H9 (cell line): ENCODE results near the gene DNAJC12. TPM values are rescaled to one million over a fixed set of nuclear protein-coding genes. Genes with fewer than 3 reads are reported as not detected.

Source experiments
- DNase-seq: peaks from one replicate; pipeline ENCODE4 v3.0.0-alpha.2; 2017
- H2AFZ ChIP-seq: one replicate; pipeline ENCODE4 v1.6.1; 2013; ENCODE audit warnings: mild to moderate bottlenecking, low read length, control low read depth, moderate library complexity
- H2AK5ac ChIP-seq: 2 replicates; pipeline ENCODE4 v1.6.1; 2013; ENCODE audit warnings: low read length, control low read depth, mixed read lengths; ENCODE audit not compliant: insufficient read length
- H2BK120ac ChIP-seq: one replicate; pipeline ENCODE4 v1.6.1; 2013; ENCODE audit warnings: low read depth, mild to moderate bottlenecking, low read length, control low read depth, inconsistent platforms; ENCODE audit not compliant: poor library complexity, severe bottlenecking
- H2BK12ac ChIP-seq: 2 replicates; pipeline ENCODE4 v1.6.1; 2013; ENCODE audit warnings: low read length, control low read depth, mixed read lengths, low read depth; ENCODE audit not compliant: insufficient read length
- H2BK15ac ChIP-seq: 2 replicates; pipeline ENCODE4 v1.6.1; 2013; ENCODE audit warnings: low read depth, low read length, control low read depth
- H2BK20ac ChIP-seq: one replicate; pipeline ENCODE4 v1.6.1; 2013; ENCODE audit warnings: low read depth, mild to moderate bottlenecking, low read length, control low read depth, inconsistent platforms; ENCODE audit not compliant: poor library complexity, severe bottlenecking
- H2BK5ac ChIP-seq: 2 replicates; pipeline ENCODE4 v1.6.1; 2013; ENCODE audit warnings: low read length, control low read depth, mixed read lengths; ENCODE audit not compliant: insufficient read length
- H3K14ac ChIP-seq: 2 replicates; pipeline ENCODE4 v1.6.1; 2013; ENCODE audit warnings: low read length, control low read depth; ENCODE audit not compliant: insufficient read depth
- H3K18ac ChIP-seq: 2 replicates; pipeline ENCODE4 v1.6.1; 2013; ENCODE audit warnings: low read depth, mild to moderate bottlenecking, mixed read lengths, low read length, control low read depth; ENCODE audit not compliant: insufficient read length
- H3K23ac ChIP-seq: 2 replicates; pipeline ENCODE4 v1.6.1; 2013; ENCODE audit warnings: low read length, control low read depth, mixed read lengths, low read depth; ENCODE audit not compliant: insufficient read length
- H3K23me2 ChIP-seq: 2 replicates; pipeline ENCODE4 v1.6.1; 2013; ENCODE audit warnings: low read depth, mild to moderate bottlenecking, mixed read lengths, low read length, control low read depth; ENCODE audit not compliant: insufficient read length, poor library complexity, severe bottlenecking
- H3K27ac ChIP-seq: 2 replicates; pipeline ENCODE4 v1.5.1; 2013; ENCODE audit warnings: low read length, control low read depth, mixed read lengths, low read depth; ENCODE audit not compliant: insufficient read length
- H3K27me3 ChIP-seq: 2 replicates; pipeline ENCODE4 v1.6.1; 2013; ENCODE audit warnings: low read length, control low read depth, inconsistent platforms; ENCODE audit not compliant: insufficient read depth
- H3K4ac ChIP-seq: 2 replicates; pipeline ENCODE4 v1.6.1; 2013; ENCODE audit warnings: low read depth, mild to moderate bottlenecking, control low read depth, inconsistent platforms, low read length, moderate library complexity
- H3K4me1 ChIP-seq: 2 replicates; pipeline ENCODE4 v1.6.1; 2013; ENCODE audit warnings: low read length, control low read depth, inconsistent platforms; ENCODE audit not compliant: insufficient read depth
- H3K4me2 ChIP-seq: 2 replicates; pipeline ENCODE4 v1.6.1; 2013; ENCODE audit warnings: low read length, control low read depth, mixed read lengths; ENCODE audit not compliant: insufficient read length, insufficient read depth
- H3K56ac ChIP-seq: 2 replicates; pipeline ENCODE4 v1.6.1; 2013; ENCODE audit warnings: low read depth, mild to moderate bottlenecking, mixed read lengths, low read length, control low read depth; ENCODE audit not compliant: insufficient read length
- H3K79me1 ChIP-seq: 2 replicates; pipeline ENCODE4 v1.6.1; 2013; ENCODE audit warnings: low read depth, mild to moderate bottlenecking, moderate library complexity, low read length, control low read depth, inconsistent platforms; ENCODE audit not compliant: insufficient read depth, poor library complexity, severe bottlenecking
- H3K79me2 ChIP-seq: 2 replicates; pipeline ENCODE4 v1.6.1; 2013; ENCODE audit warnings: low read length, control low read depth, inconsistent platforms; ENCODE audit not compliant: insufficient read depth
- H3K9ac ChIP-seq: 2 replicates; pipeline ENCODE4 v1.6.1; 2013; ENCODE audit warnings: low read length, control low read depth, mixed read lengths; ENCODE audit not compliant: insufficient read length; ENCODE audit errors: extremely low read depth
- H3K9me3 ChIP-seq: one replicate; pipeline ENCODE4 v1.6.1; 2013; ENCODE audit warnings: low read depth, low read length, inconsistent platforms; ENCODE audit not compliant: control insufficient read depth
- H3T11ph ChIP-seq: one replicate; pipeline ENCODE4 v1.6.1; 2013; ENCODE audit warnings: mild to moderate bottlenecking, low read length, control low read depth, inconsistent platforms
- H4K20me1 ChIP-seq: one replicate; pipeline ENCODE4 v1.6.1; 2013; ENCODE audit not compliant: control insufficient read depth, insufficient read length, insufficient read depth
- H4K5ac ChIP-seq: 2 replicates; pipeline ENCODE4 v1.6.1; 2013; ENCODE audit warnings: low read depth, mild to moderate bottlenecking, mixed read lengths, low read length, control low read depth; ENCODE audit not compliant: insufficient read length
- H4K8ac ChIP-seq: replicated peaks from 2 replicates; pipeline ENCODE4 v1.6.1; 2013; ENCODE audit warnings: low read length, control low read depth, mixed read lengths, low read depth; ENCODE audit not compliant: insufficient read length
- H4K91ac ChIP-seq: 2 replicates; pipeline ENCODE4 v1.6.1; 2013; ENCODE audit warnings: low read depth, mild to moderate bottlenecking, moderate library complexity, mixed read lengths, low read length, control low read depth; ENCODE audit not compliant: insufficient read length
- H3K27ac Mint-ChIP-seq, 3 experiments: 2 replicates in 2 of 3; 3 replicates in 1 of 3; pipeline ENCODE4 v1.8.0; 2020 to 2021; ENCODE audit warnings: mixed read lengths in 3 of 3, mild to moderate bottlenecking in 1 of 3, moderate library complexity in 1 of 3
- H3K27me3 Mint-ChIP-seq: 2 replicates; pipeline ENCODE4 v1.8.0; 2021; ENCODE audit warnings: low read depth, mild to moderate bottlenecking, moderate library complexity, mixed read lengths
- H3K36me3 Mint-ChIP-seq, 3 experiments: 2 replicates in 2 of 3; 3 replicates in 1 of 3; pipeline ENCODE4 v1.8.0; 2020 to 2021; ENCODE audit warnings: low read depth in 3 of 3, mixed read lengths in 3 of 3; ENCODE audit not compliant: insufficient read depth in 1 of 3
- H3K4me1 Mint-ChIP-seq, 2 experiments: 2 replicates each; pipeline ENCODE4 v1.8.0; 2020; ENCODE audit warnings: mixed read lengths in 2 of 2
- H3K4me3 Mint-ChIP-seq, 2 experiments: 2 replicates in 1 of 2; 3 replicates in 1 of 2; pipeline ENCODE4 v1.8.0; 2020 to 2021; ENCODE audit warnings: mild to moderate bottlenecking in 2 of 2, mixed read lengths in 2 of 2, moderate library complexity in 1 of 2
- H3K9me3 Mint-ChIP-seq, 2 experiments: 2 replicates in 1 of 2; 3 replicates in 1 of 2; pipeline ENCODE4 v1.8.0; 2020; ENCODE audit warnings: mild to moderate bottlenecking in 2 of 2, mixed read lengths in 2 of 2, moderate library complexity in 1 of 2
- CTCF ChIP-seq: fragments of 200-600 bp; sonication (generic); conservative IDR thresholded peaks from 3 replicates; pipeline ENCODE4 v1.8.0; 2021; ENCODE audit warnings: antibody characterized with exemption, mild to moderate bottlenecking
- WGBS: extraction: QIAGEN DNeasy Blood & Tissue Kit; methylation state at CpG from one replicate; pipeline ENCODE4 v1.1.7; 2013; ENCODE audit warnings: missing lambda C conversion rate, low lambda C conversion rate, mixed read lengths; ENCODE audit not compliant: insufficient read length; ENCODE audit errors: extremely low coverage; 5-methylcytosine and 5-hydroxymethylcytosine counted together
- total RNA-seq: library from RNA; stranded (reverse); gene quantifications from 2 replicates; pipeline ENCODE4 v1.2.1, GENCODE V29; 2021

Gene DNAJC12
- total RNA-seq, 1 experiment from 2014 or later: 0.85 TPM

GRCh38 chr10:67779465-67780203, 58.4 kb downstream of the DNAJC12 start:
- Histone ChIP-seq H3T11ph (no peak overlapping the region), H3K23ac (no peak overlapping the region), H2BK120ac (no peak overlapping the region), H2AFZ (no peak overlapping the region), H2BK12ac (no peak overlapping the region), H3K4me2 (no peak overlapping the region), H2AK5ac (no peak overlapping the region), H2BK20ac (no peak overlapping the region), H4K91ac (no peak overlapping the region), H3K27ac (no peak overlapping the region), H2BK5ac (no peak overlapping the region), H3K4me1 (no peaks in the 10 kb centered on the region), H2BK15ac (no peak overlapping the region), H4K5ac (no peak overlapping the region), H3K27me3 (no peaks in the 10 kb centered on the region), H4K20me1 (no peaks in the 10 kb centered on the region), H3K23me2 (no peaks in the 10 kb centered on the region), H3K9me3 (no peaks in the 10 kb centered on the region), H3K79me2 (no peaks in the 10 kb centered on the region), H3K4ac (no peak overlapping the region), H3K79me1 (no peaks in the 10 kb centered on the region), H3K56ac (no peak overlapping the region), H3K14ac (no peak overlapping the region), H4K8ac (no peak overlapping the region), H3K9ac (no peak overlapping the region), H3K18ac (no peak overlapping the region)
- H3K27me3 Mint-ChIP-seq: no peaks in the 10 kb centered on the region
- peak; percentile 66 for DNase-seq
- H3K9me3 Mint-ChIP-seq: no peaks in the 10 kb centered on the region
- no peak overlapping the region for H3K27ac Mint-ChIP-seq
- no peaks in the 10 kb centered on the region for H3K4me1 Mint-ChIP-seq
- no CpG with 5 or more reads among the region's 4 CpGs for WGBS
- TF ChIP-seq CTCF: peak; percentile 90
- H3K4me3 Mint-ChIP-seq: no peak overlapping the region
- no peaks in the 10 kb centered on the region for H3K36me3 Mint-ChIP-seq
